Spleen (tissue), 7 donors: ENCODE measurements around the gene ZSWIM3.

Experiments used
- POLR2A ChIP-seq, 3 donors: fragments of 450-650 bp; IDR thresholded peaks; one replicate each; pipeline ENCODE4 v1.5.1; 2017; ENCODE audit warnings: antibody characterized with exemption in 3 of 3, mild to moderate bottlenecking in 1 of 3
- TF ChIP-seq, protein P1 (sequence below), 11 experiments: fragments of 200-600 bp in 7 of 11; fragments of 450-650 bp in 4 of 11; sonication (generic) in 4 of 11; IDR thresholded peaks in 8 of 11; conservative IDR thresholded peaks in 3 of 11; 1 replicate in 7 of 11; 2 replicates in 4 of 11; pipeline versions ENCODE4 v1.4.0 to v1.8.0; 2016 to 2021; ENCODE audit warnings: antibody characterized with exemption in 11 of 11, inconsistent platforms in 4 of 11, mild to moderate bottlenecking in 1 of 11
- donor health status: DM: no; HTN: no; CAD: no; lungs with moderate emphysema.
- donor health status: DM: no; HTN: no; CAD: no.
- donor health status: DM: no; HTN: no; CAD: no.

DNA sequence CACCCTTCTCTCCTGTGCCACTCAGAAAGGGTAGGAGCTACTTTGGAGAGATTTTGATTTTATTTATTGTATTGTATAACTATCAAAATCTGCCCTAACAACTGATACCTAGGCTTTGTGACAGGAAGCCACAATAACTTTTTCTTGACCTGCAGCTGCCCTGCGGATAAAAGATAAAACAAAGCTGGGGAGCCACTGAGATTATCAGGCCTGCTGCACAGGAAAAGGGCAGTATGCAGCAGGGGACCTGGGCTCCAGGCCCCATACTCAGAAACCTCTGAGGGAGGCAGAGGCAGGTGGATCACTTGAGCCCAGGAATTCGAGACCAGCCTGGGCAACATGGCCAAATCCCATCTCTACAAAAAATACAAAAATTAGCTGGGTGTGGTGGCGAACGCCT lies 24.8 kb upstream of the ZSWIM3 start:
- TF ChIP-seq POLR2A (IDR thresholded peaks at IDR 0.05), result no peak
- TF ChIP-seq, protein P1, sequence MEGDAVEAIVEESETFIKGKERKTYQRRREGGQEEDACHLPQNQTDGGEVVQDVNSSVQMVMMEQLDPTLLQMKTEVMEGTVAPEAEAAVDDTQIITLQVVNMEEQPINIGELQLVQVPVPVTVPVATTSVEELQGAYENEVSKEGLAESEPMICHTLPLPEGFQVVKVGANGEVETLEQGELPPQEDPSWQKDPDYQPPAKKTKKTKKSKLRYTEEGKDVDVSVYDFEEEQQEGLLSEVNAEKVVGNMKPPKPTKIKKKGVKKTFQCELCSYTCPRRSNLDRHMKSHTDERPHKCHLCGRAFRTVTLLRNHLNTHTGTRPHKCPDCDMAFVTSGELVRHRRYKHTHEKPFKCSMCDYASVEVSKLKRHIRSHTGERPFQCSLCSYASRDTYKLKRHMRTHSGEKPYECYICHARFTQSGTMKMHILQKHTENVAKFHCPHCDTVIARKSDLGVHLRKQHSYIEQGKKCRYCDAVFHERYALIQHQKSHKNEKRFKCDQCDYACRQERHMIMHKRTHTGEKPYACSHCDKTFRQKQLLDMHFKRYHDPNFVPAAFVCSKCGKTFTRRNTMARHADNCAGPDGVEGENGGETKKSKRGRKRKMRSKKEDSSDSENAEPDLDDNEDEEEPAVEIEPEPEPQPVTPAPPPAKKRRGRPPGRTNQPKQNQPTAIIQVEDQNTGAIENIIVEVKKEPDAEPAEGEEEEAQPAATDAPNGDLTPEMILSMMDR (IDR thresholded peaks at IDR 0.05 in 8 of 11, conservative IDR thresholded peaks at IDR 0.05 in 3 of 11), result no peak
